ENCODE data around the gene ABCA4.

DNA sequence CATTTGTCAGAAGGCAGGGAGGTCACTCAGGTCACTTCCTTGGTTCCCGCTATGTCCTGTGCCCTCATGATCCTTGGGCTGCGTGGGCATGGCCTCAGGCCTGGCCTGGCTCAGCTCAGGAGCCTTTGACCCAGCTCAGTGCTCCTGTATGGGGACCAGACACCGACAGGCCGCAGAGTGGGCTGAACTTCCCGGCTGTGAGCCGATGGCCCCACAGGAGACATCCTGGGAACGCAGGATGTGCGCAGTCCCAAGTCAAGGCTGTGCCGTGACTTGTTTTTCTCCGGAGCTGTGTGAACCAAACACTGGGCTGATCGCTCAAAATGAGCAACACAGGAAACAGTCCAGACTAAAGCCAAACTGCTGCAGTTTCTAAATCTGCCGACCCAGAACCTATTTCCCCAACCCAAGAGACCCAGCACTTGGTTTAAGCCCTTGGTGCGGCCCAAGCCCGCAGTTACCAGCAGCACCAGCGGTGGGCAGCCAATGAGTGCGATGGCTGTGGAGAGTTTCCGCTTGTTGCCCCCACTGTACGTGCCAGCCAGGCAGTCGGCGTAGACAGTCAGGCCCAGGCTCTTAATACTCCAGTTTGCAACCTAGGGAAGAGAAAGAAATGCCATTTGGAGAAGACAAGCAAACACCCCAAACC is 119.4 kb downstream of the ABCA4 start:
- TF ChIP-seq, protein P1, sequence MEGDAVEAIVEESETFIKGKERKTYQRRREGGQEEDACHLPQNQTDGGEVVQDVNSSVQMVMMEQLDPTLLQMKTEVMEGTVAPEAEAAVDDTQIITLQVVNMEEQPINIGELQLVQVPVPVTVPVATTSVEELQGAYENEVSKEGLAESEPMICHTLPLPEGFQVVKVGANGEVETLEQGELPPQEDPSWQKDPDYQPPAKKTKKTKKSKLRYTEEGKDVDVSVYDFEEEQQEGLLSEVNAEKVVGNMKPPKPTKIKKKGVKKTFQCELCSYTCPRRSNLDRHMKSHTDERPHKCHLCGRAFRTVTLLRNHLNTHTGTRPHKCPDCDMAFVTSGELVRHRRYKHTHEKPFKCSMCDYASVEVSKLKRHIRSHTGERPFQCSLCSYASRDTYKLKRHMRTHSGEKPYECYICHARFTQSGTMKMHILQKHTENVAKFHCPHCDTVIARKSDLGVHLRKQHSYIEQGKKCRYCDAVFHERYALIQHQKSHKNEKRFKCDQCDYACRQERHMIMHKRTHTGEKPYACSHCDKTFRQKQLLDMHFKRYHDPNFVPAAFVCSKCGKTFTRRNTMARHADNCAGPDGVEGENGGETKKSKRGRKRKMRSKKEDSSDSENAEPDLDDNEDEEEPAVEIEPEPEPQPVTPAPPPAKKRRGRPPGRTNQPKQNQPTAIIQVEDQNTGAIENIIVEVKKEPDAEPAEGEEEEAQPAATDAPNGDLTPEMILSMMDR (IDR thresholded peaks at IDR 0.05): no peak
- no peak for TF ChIP-seq POLR2A (IDR thresholded peaks at IDR 0.05)
